Activated naive CD4-positive, alpha-beta T cell treated with anti-CD3 and anti-CD28 coated beads, Interleukin-2, amount 50 U/mL, for 72 hours (primary cell): ENCODE results near the gene ZMYND11. TPM values are rescaled to one million over a fixed set of nuclear protein-coding genes. Genes with fewer than 3 reads are reported as not detected.
A peak's percentile ranks its signal among the peaks of the same experiment; 100 is the strongest.
"Not testable (repeated sequence)": the region's sequence is repeated elsewhere in the genome, so short reads cannot be mapped to it uniquely, and the experiment has no call there.

Source experiments
- ATAC-seq, 2 donors: fragments of 150-1000 bp; cut with Tn5 transposase; 2 replicates each; pipeline ENCODE4 v1.10.0; 2021; ENCODE audit warnings: mild to moderate bottlenecking in 2 of 2, moderate library complexity in 2 of 2
- DNase-seq, 2 donors: peaks; one replicate each; pipeline ENCODE4 v3.0.0; 2021 to 2022; ENCODE audit warnings: low spot score in 2 of 2
- H3K27ac Mint-ChIP-seq, 2 donors: one replicate each; pipeline ENCODE4 v1.8.0; 2022; ENCODE audit warnings: mild to moderate bottlenecking in 2 of 2, mixed read lengths in 2 of 2
- H3K36me3 Mint-ChIP-seq, 2 donors: one replicate each; pipeline ENCODE4 v1.8.0; 2022; ENCODE audit warnings: mixed read lengths in 2 of 2
- H3K9me3 Mint-ChIP-seq, 2 donors: one replicate each; pipeline ENCODE4 v1.8.0; 2022; ENCODE audit warnings: mixed read lengths in 2 of 2
- total RNA-seq, 2 donors: library from RNA; stranded (reverse); gene quantifications; one replicate each; pipeline ENCODE4 v1.2.3, GENCODE V29; 2022

Gene ZMYND11
- total RNA-seq, 2 donors from 2014 or later, result 6.0 to 14.8 TPM

GRCh38 chr10:176677-177076, 41.4 kb downstream of the ZMYND11 start:
- ATAC-seq (no peak), DNase-seq (no peak)
- Mint-ChIP-seq H3K27ac (no peak overlapping the region), H3K9me3 (no peaks in the 10 kb centered on the region), H3K36me3 (peaks cover 4 to 5% of the 10 kb centered on the region in 2 donors)

- no peak for DNase-seq
- no peak for ATAC-seq
- H3K27ac Mint-ChIP-seq, result no peak overlapping the region
- peaks cover 7 to 8% of the 10 kb centered on the region in 2 donors for H3K36me3 Mint-ChIP-seq
- no peaks in the 10 kb centered on the region for H3K9me3 Mint-ChIP-seq
Measured at GRCh38 chr10:178208-178607, 43.0 kb downstream of the ZMYND11 start.

- no peak overlapping the region for H3K27ac Mint-ChIP-seq
- peaks cover 9 to 12% of the 10 kb centered on the region in 2 donors for H3K36me3 Mint-ChIP-seq
- no peaks in the 10 kb centered on the region for H3K9me3 Mint-ChIP-seq
- DNase-seq (no peak), ATAC-seq (no peak)
Measured at GRCh38 chr10:178723-179122, 43.5 kb downstream of the ZMYND11 start.

- Mint-ChIP-seq H3K36me3 (peaks cover 18 to 29% of the 10 kb centered on the region in 2 donors), H3K9me3 (peaks cover 0 to 9% of the 10 kb centered on the region in 2 donors), H3K27ac (peak overlapping the region in 1 of 2 donors; percentile 29)
- DNase-seq (no peak), ATAC-seq (peak; percentile 96 to 98)
Measured at GRCh38 chr10:182441-183201, 47.4 kb downstream of the ZMYND11 start.

GRCh38 chr10:184174-184573, 48.9 kb downstream of the ZMYND11 start:
- Mint-ChIP-seq H3K9me3 (peaks cover 0 to 9% of the 10 kb centered on the region in 2 donors), H3K27ac (no peak overlapping the region), H3K36me3 (peaks cover 18 to 29% of the 10 kb centered on the region in 2 donors)
- DNase-seq (no peak), ATAC-seq (no peak)

GRCh38 chr10:184911-185310, 49.7 kb downstream of the ZMYND11 start:
- no peak for DNase-seq
- Mint-ChIP-seq H3K9me3 (peaks cover 0 to 9% of the 10 kb centered on the region in 2 donors), H3K27ac (no peak overlapping the region), H3K36me3 (peaks cover 18 to 29% of the 10 kb centered on the region in 2 donors)
- ATAC-seq, result no peak

- H3K36me3 Mint-ChIP-seq, result peaks cover 18 to 29% of the 10 kb centered on the region in 2 donors
- H3K27ac Mint-ChIP-seq, H3K9me3 Mint-ChIP-seq, DNase-seq, ATAC-seq: not testable (repeated sequence)
Measured at GRCh38 chr10:185571-185970, 50.3 kb downstream of the ZMYND11 start.

GRCh38 chr10:186911-187310, 51.7 kb downstream of the ZMYND11 start:
- H3K27ac Mint-ChIP-seq, result no peak overlapping the region
- peaks cover 0 to 9% of the 10 kb centered on the region in 2 donors for H3K9me3 Mint-ChIP-seq
- H3K36me3 Mint-ChIP-seq, result peaks cover 14 to 25% of the 10 kb centered on the region in 2 donors
- DNase-seq, result no peak
- no peak for ATAC-seq

- no peak overlapping the region for H3K27ac Mint-ChIP-seq
- peak in 1 of 2 donors; percentile 38 for ATAC-seq
Measured at GRCh38 chr10:188546-188945, 53.3 kb downstream of the ZMYND11 start.

GRCh38 chr10:190216-190615, 55.0 kb downstream of the ZMYND11 start:
- Mint-ChIP-seq H3K9me3 (no peaks in the 10 kb centered on the region), H3K36me3 (peaks cover 0 to 9% of the 10 kb centered on the region in 2 donors), H3K27ac (no peak overlapping the region)
- ATAC-seq (no peak), DNase-seq (no peak)

More at GRCh38 chr10:188546-188945, 53.3 kb downstream of the ZMYND11 start:
- Mint-ChIP-seq H3K36me3 (peaks cover 9 to 26% of the 10 kb centered on the region in 2 donors), H3K9me3 (peaks cover 0 to 9% of the 10 kb centered on the region in 2 donors)
- no peak for DNase-seq

GRCh38 chr10:191703-192518, 56.7 kb downstream of the ZMYND11 start:
- Mint-ChIP-seq H3K9me3 (no peaks in the 10 kb centered on the region), H3K36me3 (peaks cover 0 to 6% of the 10 kb centered on the region in 2 donors), H3K27ac (no peak overlapping the region)
- ATAC-seq (peak in 1 of 2 donors; percentile 37), DNase-seq (no peak)

- ATAC-seq (no peak), DNase-seq (no peak)
- Mint-ChIP-seq H3K36me3 (peaks cover 0 to 6% of the 10 kb centered on the region in 2 donors), H3K9me3 (no peaks in the 10 kb centered on the region), H3K27ac (no peak overlapping the region)
Measured at GRCh38 chr10:194281-194680, 59.0 kb downstream of the ZMYND11 start.

- no peaks in the 10 kb centered on the region for H3K36me3 Mint-ChIP-seq
- no peak for ATAC-seq
- H3K27ac Mint-ChIP-seq, result no peak overlapping the region
- no peaks in the 10 kb centered on the region for H3K9me3 Mint-ChIP-seq
- DNase-seq, result no peak
Measured at GRCh38 chr10:200405-200804, 65.2 kb downstream of the ZMYND11 start.

- H3K27ac Mint-ChIP-seq, result peak overlapping the region in 1 of 2 donors; percentile 63
Measured at GRCh38 chr10:201328-201771, 66.1 kb downstream of the ZMYND11 start.

GRCh38 chr10:208616-209015, 73.4 kb downstream of the ZMYND11 start:
- H3K27ac Mint-ChIP-seq, result no peak overlapping the region
- H3K9me3 Mint-ChIP-seq, result peaks cover 0 to 4% of the 10 kb centered on the region in 2 donors

More at GRCh38 chr10:201328-201771, 66.1 kb downstream of the ZMYND11 start:
- Mint-ChIP-seq H3K9me3 (peaks cover 0 to under 1% of the 10 kb centered on the region in 2 donors), H3K36me3 (peaks cover 0 to 1% of the 10 kb centered on the region in 2 donors)
- ATAC-seq (peak; percentile 24 to 86), DNase-seq (no peak)

GRCh38 chr10:209357-209756, 74.1 kb downstream of the ZMYND11 start:
- Mint-ChIP-seq H3K27ac (no peak overlapping the region), H3K9me3 (peaks cover 0 to 4% of the 10 kb centered on the region in 2 donors), H3K36me3 (peaks cover 0 to 5% of the 10 kb centered on the region in 2 donors)
- no peak for ATAC-seq
- DNase-seq, result no peak

More at GRCh38 chr10:208616-209015, 73.4 kb downstream of the ZMYND11 start:
- peaks cover 0 to 5% of the 10 kb centered on the region in 2 donors for H3K36me3 Mint-ChIP-seq
- ATAC-seq, result no peak
- no peak for DNase-seq

GRCh38 chr10:210297-210696, 75.0 kb downstream of the ZMYND11 start:
- Mint-ChIP-seq H3K27ac (no peak overlapping the region), H3K9me3 (peaks cover 0 to 4% of the 10 kb centered on the region in 2 donors), H3K36me3 (peaks cover 0 to 5% of the 10 kb centered on the region in 2 donors)
- ATAC-seq (no peak), DNase-seq (no peak)
